IPS-20b (cell line): ENCODE data around the gene CPLX1.

Source experiments
- H3K27ac ChIP-seq: one replicate; pipeline ENCODE4 v1.5.1; 2013; ENCODE audit warnings: low read length
- H3K27me3 ChIP-seq: 2 replicates; pipeline ENCODE4 v1.6.1; 2013; ENCODE audit warnings: mild to moderate bottlenecking, low read length, inconsistent platforms; ENCODE audit not compliant: insufficient read depth
- H3K36me3 ChIP-seq: 2 replicates; pipeline ENCODE4 v1.6.1; 2013; ENCODE audit warnings: low read depth, mild to moderate bottlenecking, inconsistent platforms, low read length, moderate library complexity; ENCODE audit not compliant: insufficient read depth
- H3K4me1 ChIP-seq: 2 replicates; pipeline ENCODE4 v1.6.1; 2013; ENCODE audit warnings: mild to moderate bottlenecking, control low read depth, inconsistent platforms, low read length, moderate library complexity; ENCODE audit not compliant: insufficient read depth
- H3K4me3 ChIP-seq: 2 replicates; pipeline ENCODE4 v1.5.1; 2013; ENCODE audit warnings: mild to moderate bottlenecking, low read length, inconsistent platforms
- H3K9ac ChIP-seq: 2 replicates; pipeline ENCODE4 v1.6.1; 2013; ENCODE audit warnings: low read depth, mild to moderate bottlenecking, inconsistent platforms, low read length, moderate library complexity
- H3K9me3 ChIP-seq: 2 replicates; pipeline ENCODE4 v1.6.1; 2013; ENCODE audit warnings: mild to moderate bottlenecking, low read depth, low read length, inconsistent platforms; ENCODE audit not compliant: insufficient read depth

The CPLX1 gene

GRCh38 chr4:825971-826330 lies at the start of gene CPLX1:
TSS of gene CPLX1 (minus strand) at chr4:826129. CDS start at chr4:824522, 1,607 bp downstream.
- no peak within 1 kb of the TSS; the same call in 1 of the 2 replicates for H3K4me3 ChIP-seq
- H3K27ac ChIP-seq: no peak within 1 kb of the TSS
- H3K9me3 ChIP-seq: no peaks in the 10 kb centered on the region

GRCh38 chr4:874971-875817 lies 49.3 kb upstream of the CPLX1 start:
- Histone ChIP-seq H3K9ac (no peak overlapping the region), H3K4me1 (no peaks in the 10 kb centered on the region), H3K36me3 (peaks cover 56% of the 10 kb centered on the region)

More at GRCh38 chr4:825971-826330, at the start of gene CPLX1:
- H3K27me3 ChIP-seq: peaks cover 80% of the 10 kb centered on the region
- H3K36me3 ChIP-seq: no peaks in the 10 kb centered on the region
- H3K9ac ChIP-seq: no peak within 1 kb of the TSS
- no peaks in the 10 kb centered on the region for H3K4me1 ChIP-seq

DNA sequence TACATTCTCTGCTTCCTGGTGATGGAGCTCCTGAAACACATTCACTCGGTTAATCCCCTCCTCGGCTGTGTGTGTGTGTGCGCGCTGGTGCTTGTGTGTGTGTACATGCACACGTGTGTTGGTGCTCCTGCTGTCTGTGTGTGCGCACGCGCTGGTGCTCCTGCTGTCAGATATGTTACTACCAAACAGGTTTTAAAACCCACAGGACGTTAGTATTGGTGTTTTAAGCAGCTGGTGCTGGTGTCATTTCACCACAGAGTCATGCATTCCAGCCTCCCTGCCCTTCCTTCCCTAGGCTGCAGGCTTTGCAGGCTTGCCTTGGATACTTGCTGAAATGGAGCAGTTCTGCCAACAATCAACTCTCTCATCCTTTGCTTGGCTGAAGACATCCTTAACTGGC lies 48.1 kb upstream of the CPLX1 start:
- H3K27me3 ChIP-seq: no peaks in the 10 kb centered on the region
- H3K36me3 ChIP-seq: peaks cover 54% of the 10 kb centered on the region
- no peak overlapping the region for H3K27ac ChIP-seq
- no peaks in the 10 kb centered on the region for H3K4me1 ChIP-seq
- H3K9me3 ChIP-seq: no peaks in the 10 kb centered on the region; the same call in 1 of the 2 replicates
- H3K4me3 ChIP-seq: no peak overlapping the region
- H3K9ac ChIP-seq: no peak overlapping the region

More at GRCh38 chr4:874971-875817, 49.3 kb upstream of the CPLX1 start:
- no peaks in the 10 kb centered on the region for H3K27me3 ChIP-seq
- no peak overlapping the region for H3K4me3 ChIP-seq
- H3K27ac ChIP-seq: no peak overlapping the region
- no peaks in the 10 kb centered on the region for H3K9me3 ChIP-seq

GRCh38 chr4:872241-872981 lies 46.5 kb upstream of the CPLX1 start:
- Histone ChIP-seq H3K9me3 (no peaks in the 10 kb centered on the region; the same call in 1 of the 2 replicates), H3K27me3 (no peaks in the 10 kb centered on the region), H3K4me1 (no peaks in the 10 kb centered on the region), H3K36me3 (peaks cover 57% of the 10 kb centered on the region), H3K9ac (no peak overlapping the region), H3K27ac (no peak overlapping the region), H3K4me3 (no peak overlapping the region)

GRCh38 chr4:871484-871883 lies 45.6 kb upstream of the CPLX1 start:
- Histone ChIP-seq H3K9ac (no peak overlapping the region), H3K4me1 (no peaks in the 10 kb centered on the region), H3K36me3 (peaks cover 51% of the 10 kb centered on the region), H3K9me3 (no peaks in the 10 kb centered on the region; the same call in 1 of the 2 replicates), H3K27me3 (no peaks in the 10 kb centered on the region), H3K4me3 (no peak overlapping the region), H3K27ac (no peak overlapping the region)

GRCh38 chr4:870951-871350 lies 45.0 kb upstream of the CPLX1 start:
- no peak overlapping the region for H3K4me3 ChIP-seq
- H3K36me3 ChIP-seq: peaks cover 48% of the 10 kb centered on the region
- no peaks in the 10 kb centered on the region; the same call in 1 of the 2 replicates for H3K9me3 ChIP-seq
- no peak overlapping the region for H3K27ac ChIP-seq
- H3K27me3 ChIP-seq: no peaks in the 10 kb centered on the region
- H3K9ac ChIP-seq: no peak overlapping the region
- no peaks in the 10 kb centered on the region for H3K4me1 ChIP-seq

- Histone ChIP-seq H3K4me1 (no peaks in the 10 kb centered on the region), H3K9me3 (no peaks in the 10 kb centered on the region; the same call in 1 of the 2 replicates), H3K27me3 (no peaks in the 10 kb centered on the region), H3K4me3 (no peak overlapping the region), H3K27ac (no peak overlapping the region), H3K9ac (no peak overlapping the region), H3K36me3 (peaks cover 44% of the 10 kb centered on the region)
Observed at GRCh38 chr4:869776-870175, 43.8 kb upstream of the CPLX1 start.

DNA sequence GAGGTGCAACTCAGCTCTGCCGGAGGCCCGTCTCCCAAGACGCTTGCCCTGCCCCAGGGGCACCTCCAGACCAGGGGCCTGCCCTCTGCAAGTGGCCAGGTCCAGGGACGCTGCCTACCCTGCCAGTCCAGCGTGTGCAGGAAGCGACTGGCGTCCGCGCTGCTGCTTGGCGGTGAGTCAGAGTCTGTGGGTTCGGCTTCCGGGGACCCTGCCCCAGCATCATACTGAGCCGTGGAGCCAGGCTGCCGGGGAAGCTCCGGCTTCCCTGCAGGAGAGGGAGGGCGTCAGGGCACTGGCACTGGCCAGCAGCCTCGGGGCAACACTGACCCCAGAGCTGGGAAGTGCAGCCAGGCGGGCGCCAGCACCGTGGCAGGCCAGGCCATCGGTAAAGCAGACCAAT lies 42.5 kb upstream of the CPLX1 start:
- peaks cover 38% of the 10 kb centered on the region for H3K36me3 ChIP-seq
- no peaks in the 10 kb centered on the region for H3K4me1 ChIP-seq
- H3K9ac ChIP-seq: no peak overlapping the region
- H3K9me3 ChIP-seq: no peaks in the 10 kb centered on the region; the same call in 1 of the 2 replicates
- H3K27me3 ChIP-seq: no peaks in the 10 kb centered on the region
- no peak overlapping the region for H3K4me3 ChIP-seq
- no peak overlapping the region for H3K27ac ChIP-seq

DNA sequence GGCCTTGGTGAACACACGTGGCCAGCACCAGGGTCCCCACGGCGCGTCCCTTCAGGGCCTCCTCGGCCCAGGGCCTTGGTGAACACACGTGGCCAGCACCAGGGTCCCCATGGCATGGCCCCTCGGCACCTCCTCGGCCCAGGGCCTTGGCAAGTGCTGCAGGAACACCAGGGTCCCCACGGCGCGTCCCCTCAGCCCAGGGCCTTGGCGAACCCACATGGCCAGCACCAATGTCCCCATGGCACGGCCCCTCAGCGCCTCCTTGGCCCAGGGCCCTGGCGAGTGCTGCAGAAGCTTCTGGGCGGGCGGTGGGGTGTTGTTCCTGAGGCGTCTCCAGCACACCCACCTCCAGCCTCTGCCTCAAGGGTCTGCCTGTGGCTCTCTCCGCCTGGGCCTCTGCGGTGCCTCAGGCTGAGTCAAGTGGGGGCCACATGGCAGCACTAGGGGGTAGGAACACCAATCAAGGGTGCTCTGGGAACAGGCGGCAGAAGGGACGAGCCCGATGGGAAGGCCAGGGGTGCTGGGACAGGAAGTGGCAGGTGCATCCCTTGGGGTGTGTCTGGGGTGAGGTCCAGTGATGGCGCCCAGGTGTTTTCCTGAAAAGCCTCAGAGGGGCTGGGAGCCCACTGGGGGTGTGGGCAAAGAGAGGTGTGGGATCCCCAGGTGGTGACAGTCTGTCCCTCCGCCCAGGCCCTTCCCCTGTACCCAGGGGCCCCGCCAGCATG lies 41.8 kb upstream of the CPLX1 start:
- no peak overlapping the region for H3K27ac ChIP-seq
- H3K9ac ChIP-seq: no peak overlapping the region
- H3K9me3 ChIP-seq: no peaks in the 10 kb centered on the region; the same call in 1 of the 2 replicates
- H3K27me3 ChIP-seq: no peaks in the 10 kb centered on the region
- peaks cover 40% of the 10 kb centered on the region for H3K36me3 ChIP-seq
- no peak overlapping the region for H3K4me3 ChIP-seq
- H3K4me1 ChIP-seq: no peaks in the 10 kb centered on the region

DNA sequence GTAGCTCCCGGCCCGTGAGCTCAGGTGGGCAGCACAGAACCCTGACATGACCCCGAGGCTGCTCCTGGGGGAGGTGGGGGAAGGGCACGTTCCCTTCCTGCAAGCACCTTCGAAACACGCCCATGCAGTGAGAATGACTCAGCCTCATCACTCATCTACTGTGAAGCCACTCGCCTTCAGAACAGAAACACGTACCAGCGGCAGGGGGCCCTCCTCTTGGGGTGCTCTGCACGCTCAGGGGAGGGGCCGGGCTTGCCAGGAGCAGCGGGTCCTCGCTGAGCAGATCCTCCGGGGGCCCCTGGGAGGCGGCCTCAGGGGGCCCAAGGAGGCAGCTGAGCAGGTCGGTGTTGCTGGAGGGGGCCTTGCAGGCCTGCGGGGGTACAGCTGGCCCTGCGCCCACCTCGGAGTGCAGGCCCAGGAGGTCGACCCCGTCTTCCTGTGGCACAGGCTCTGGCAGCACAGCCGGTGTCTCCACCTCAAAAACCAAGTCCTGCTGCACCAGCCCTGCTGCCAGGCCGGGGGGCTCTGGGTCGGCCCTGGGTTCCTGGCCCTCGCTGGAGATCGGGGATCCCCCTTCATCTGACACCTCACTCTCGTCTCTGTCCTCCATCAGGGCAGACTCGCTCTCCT lies 40.9 kb upstream of the CPLX1 start:
- H3K27me3 ChIP-seq: no peaks in the 10 kb centered on the region
- H3K4me3 ChIP-seq: no peak overlapping the region
- H3K9me3 ChIP-seq: no peaks in the 10 kb centered on the region; the same call in 1 of the 2 replicates
- H3K36me3 ChIP-seq: peaks cover 42% of the 10 kb centered on the region
- no peak overlapping the region for H3K9ac ChIP-seq
- H3K4me1 ChIP-seq: no peaks in the 10 kb centered on the region
- H3K27ac ChIP-seq: no peak overlapping the region
